Measurements from ENCODE around the gene DMD.

The DMD gene

GRCh38 chrX:33194876-33195433, 16.4 kb downstream of the DMD start:
- Histone ChIP-seq H3F3A (ENCODE audit: insufficient read depth, low read length) (no peaks in the 10 kb centered on the region), H3K4me1 (ENCODE audit: low read length) (no peaks in the 10 kb centered on the region), H3K27me3 (replicated peaks; ENCODE audit: insufficient read depth, low read length) (no peaks in the 10 kb centered on the region), H3K79me2 (ENCODE audit: low read length) (no peaks in the 10 kb centered on the region), H3K4me3 (ENCODE audit: low read length) (no peak overlapping the region), H3K4me2 (ENCODE audit: low read depth, low read length) (no peak overlapping the region), H3K9ac (ENCODE audit: low read length) (no peak overlapping the region), H3K27ac (ENCODE audit: low read length) (no peak overlapping the region), H3K9me2 (replicated peaks; ENCODE audit: insufficient read depth, low read length) (no peaks in the 10 kb centered on the region), H2AFZ (ENCODE audit: low read length) (no peak overlapping the region), H4K20me1 (ENCODE audit: insufficient read depth, low read length) (no peaks in the 10 kb centered on the region), H3K36me3 (replicated peaks; ENCODE audit: insufficient read depth, low read length) (no peaks in the 10 kb centered on the region), H3K9me3 (replicated peaks; ENCODE audit: insufficient read depth, low read length) (no peaks in the 10 kb centered on the region)
- TF ChIP-seq EZH2phosphoT487 (IDR thresholded peaks at IDR 0.05; ENCODE audit: low read length) (no peak), EZH2 (optimal IDR thresholded peaks at IDR 0.05; ENCODE audit: low read depth, low read length) (no peak), CTCF (IDR thresholded peaks at IDR 0.05; ENCODE audit: low read length) (no peak)
- no peak for DNase-seq

- TF ChIP-seq CTCF (IDR thresholded peaks at IDR 0.05; ENCODE audit: low read length), result no peak
- no peak for TF ChIP-seq EZH2 (optimal IDR thresholded peaks at IDR 0.05; ENCODE audit: low read depth, low read length)
- TF ChIP-seq EZH2phosphoT487 (IDR thresholded peaks at IDR 0.05; ENCODE audit: low read length), result no peak
- Histone ChIP-seq H3K4me1 (ENCODE audit: low read length) (no peaks in the 10 kb centered on the region), H3K27ac (ENCODE audit: low read length) (no peak overlapping the region)
These were observed 17.1 kb downstream of the DMD start for GRCh38 chrX:33194289-33194688.

GRCh38 chrX:33190016-33190415, 21.3 kb downstream of the DMD start:
- no peak overlapping the region for H3K4me3 ChIP-seq (ENCODE audit: low read length)
- no peaks in the 10 kb centered on the region for H3K36me3 ChIP-seq (replicated peaks; ENCODE audit: insufficient read depth, low read length)
- H3K4me2 ChIP-seq (ENCODE audit: low read depth, low read length), result no peak overlapping the region
- no peaks in the 10 kb centered on the region for H3F3A ChIP-seq (ENCODE audit: insufficient read depth, low read length)
- no peak overlapping the region for H3K9ac ChIP-seq (ENCODE audit: low read length)
- H3K4me1 ChIP-seq (ENCODE audit: low read length), result no peaks in the 10 kb centered on the region
- H3K9me2 ChIP-seq (replicated peaks; ENCODE audit: insufficient read depth, low read length), result no peaks in the 10 kb centered on the region
- no peaks in the 10 kb centered on the region for H3K79me2 ChIP-seq (ENCODE audit: low read length)
- no peaks in the 10 kb centered on the region for H3K27me3 ChIP-seq (replicated peaks; ENCODE audit: insufficient read depth, low read length)
- H4K20me1 ChIP-seq (ENCODE audit: insufficient read depth, low read length), result no peaks in the 10 kb centered on the region
- no peak overlapping the region for H2AFZ ChIP-seq (ENCODE audit: low read length)
- H3K9me3 ChIP-seq (replicated peaks; ENCODE audit: insufficient read depth, low read length), result no peaks in the 10 kb centered on the region
- no peak for TF ChIP-seq CTCF (IDR thresholded peaks at IDR 0.05; ENCODE audit: low read length)
- no peak for TF ChIP-seq EZH2phosphoT487 (IDR thresholded peaks at IDR 0.05; ENCODE audit: low read length)
- TF ChIP-seq EZH2 (optimal IDR thresholded peaks at IDR 0.05; ENCODE audit: low read depth, low read length), result no peak
- DNase-seq, result no peak
- no peak overlapping the region for H3K27ac ChIP-seq (ENCODE audit: low read length)

More at GRCh38 chrX:33194289-33194688, 17.1 kb downstream of the DMD start:
- no peaks in the 10 kb centered on the region for H3K36me3 ChIP-seq (replicated peaks; ENCODE audit: insufficient read depth, low read length)
- no peak overlapping the region for H3K4me3 ChIP-seq (ENCODE audit: low read length)
- DNase-seq, result no peak
- no peaks in the 10 kb centered on the region for H3K27me3 ChIP-seq (replicated peaks; ENCODE audit: insufficient read depth, low read length)
- no peaks in the 10 kb centered on the region for H3F3A ChIP-seq (ENCODE audit: insufficient read depth, low read length)
- no peaks in the 10 kb centered on the region for H3K9me2 ChIP-seq (replicated peaks; ENCODE audit: insufficient read depth, low read length)
- H2AFZ ChIP-seq (ENCODE audit: low read length), result no peak overlapping the region
- H3K79me2 ChIP-seq (ENCODE audit: low read length), result no peaks in the 10 kb centered on the region
- no peaks in the 10 kb centered on the region for H4K20me1 ChIP-seq (ENCODE audit: insufficient read depth, low read length)
- no peaks in the 10 kb centered on the region for H3K9me3 ChIP-seq (replicated peaks; ENCODE audit: insufficient read depth, low read length)
- no peak overlapping the region for H3K4me2 ChIP-seq (ENCODE audit: low read depth, low read length)
- no peak overlapping the region for H3K9ac ChIP-seq (ENCODE audit: low read length)

Data from MM.1S (cell line).